Progenitor cell of endocrine pancreas (in vitro differentiated cells): ENCODE results near the gene FAM163B. TPM values are rescaled to one million over a fixed set of nuclear protein-coding genes. Genes with fewer than 3 reads are reported as not detected.

Experiments used
- DNase-seq: peaks from one replicate; pipeline ENCODE4 v3.0.0; 2021; ENCODE audit warnings: low spot score; ENCODE audit not compliant: unreplicated experiment
- H3K27ac Mint-ChIP-seq: 2 replicates; pipeline ENCODE4 v1.8.0; 2021; ENCODE audit warnings: mild to moderate bottlenecking, moderate library complexity, mixed read lengths
- H3K27me3 Mint-ChIP-seq: 2 replicates; pipeline ENCODE4 v1.8.0; 2021; ENCODE audit warnings: mixed read lengths
- H3K36me3 Mint-ChIP-seq: 2 replicates; pipeline ENCODE4 v1.8.0; 2022; ENCODE audit warnings: mixed read lengths; ENCODE audit not compliant: insufficient read depth
- H3K4me1 Mint-ChIP-seq: 2 replicates; pipeline ENCODE4 v1.8.0; 2021; ENCODE audit warnings: low read depth, mixed read lengths
- H3K4me3 Mint-ChIP-seq: 2 replicates; pipeline ENCODE4 v1.8.0; 2021; ENCODE audit warnings: low read depth, mild to moderate bottlenecking, moderate library complexity, mixed read lengths
- H3K9me3 Mint-ChIP-seq: 2 replicates; pipeline ENCODE4 v1.8.0; 2021; ENCODE audit warnings: low read depth, mixed read lengths
- CTCF ChIP-seq: fragments of 200-600 bp; sonication (generic); IDR thresholded peaks from one replicate; pipeline ENCODE4 v1.5.0; 2021; ENCODE audit warnings: antibody characterized with exemption, mild to moderate bottlenecking; ENCODE audit not compliant: unreplicated experiment
- total RNA-seq: library from RNA; stranded (reverse); gene quantifications from 2 replicates; pipeline ENCODE4 v1.2.1, GENCODE V29; 2021

The FAM163B gene
- total RNA-seq, 1 donor from 2014 or later = not detected

DNA sequence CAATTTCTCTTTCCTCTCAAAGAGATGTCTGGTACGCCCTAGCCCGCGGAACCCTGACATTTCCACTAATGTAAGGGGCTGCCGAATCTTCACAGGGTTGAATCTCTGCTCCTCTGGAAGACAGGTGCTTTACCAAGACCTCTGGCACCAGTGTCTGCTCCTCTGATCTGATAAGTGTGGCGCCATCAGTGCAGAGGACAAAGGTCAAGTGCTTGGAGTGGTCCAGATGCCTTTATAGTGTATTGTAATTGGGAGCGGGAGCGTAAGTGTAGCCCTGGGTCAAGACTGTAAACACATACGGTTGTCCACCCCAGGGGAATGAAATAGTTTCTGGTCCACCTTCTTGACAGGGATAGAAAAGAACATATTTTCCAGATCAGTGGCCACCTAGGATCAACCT, 57.0 kb downstream of the FAM163B start:
- Mint-ChIP-seq H3K27me3 (peaks cover 8% of the 10 kb centered on the region), H3K4me1 (peaks cover 2% of the 10 kb centered on the region), H3K9me3 (no peaks in the 10 kb centered on the region), H3K27ac (no peak overlapping the region), H3K4me3 (no peak overlapping the region), H3K36me3 (no peaks in the 10 kb centered on the region)
- no peak for DNase-seq
- TF ChIP-seq CTCF = no peak

GRCh38 chr9:133551446-133551845, 57.7 kb downstream of the FAM163B start:
- H3K36me3 Mint-ChIP-seq = no peaks in the 10 kb centered on the region
- H3K9me3 Mint-ChIP-seq = no peaks in the 10 kb centered on the region
- no peak overlapping the region for H3K4me3 Mint-ChIP-seq
- peaks cover 9% of the 10 kb centered on the region for H3K27me3 Mint-ChIP-seq
- peaks cover 2% of the 10 kb centered on the region for H3K4me1 Mint-ChIP-seq
- DNase-seq = no peak
- H3K27ac Mint-ChIP-seq = no peak overlapping the region
- no peak for TF ChIP-seq CTCF

- TF ChIP-seq CTCF = no peak
- H3K36me3 Mint-ChIP-seq = no peaks in the 10 kb centered on the region
- H3K4me3 Mint-ChIP-seq = no peak overlapping the region
- no peak overlapping the region for H3K27ac Mint-ChIP-seq
- peaks cover 16% of the 10 kb centered on the region for H3K27me3 Mint-ChIP-seq
- H3K4me1 Mint-ChIP-seq = no peaks in the 10 kb centered on the region
- no peak for DNase-seq
- H3K9me3 Mint-ChIP-seq = no peaks in the 10 kb centered on the region
These were observed 62.1 kb downstream of the FAM163B start for GRCh38 chr9:133547116-133547515.

GRCh38 chr9:133546287-133546680, 62.9 kb downstream of the FAM163B start:
- no peaks in the 10 kb centered on the region for H3K4me1 Mint-ChIP-seq
- TF ChIP-seq CTCF = no peak
- H3K9me3 Mint-ChIP-seq = no peaks in the 10 kb centered on the region
- H3K27me3 Mint-ChIP-seq = peaks cover 16% of the 10 kb centered on the region
- H3K4me3 Mint-ChIP-seq = no peak overlapping the region
- no peak overlapping the region for H3K27ac Mint-ChIP-seq
- DNase-seq = no peak
- H3K36me3 Mint-ChIP-seq = no peaks in the 10 kb centered on the region

- Mint-ChIP-seq H3K27me3 (peaks cover 11% of the 10 kb centered on the region), H3K9me3 (no peaks in the 10 kb centered on the region), H3K4me1 (no peaks in the 10 kb centered on the region), H3K4me3 (no peak overlapping the region), H3K27ac (no peak overlapping the region), H3K36me3 (no peaks in the 10 kb centered on the region)
- no peak for TF ChIP-seq CTCF
- DNase-seq = no peak
These were observed 63.5 kb downstream of the FAM163B start for GRCh38 chr9:133545494-133546286.
